A673 (cell line): ENCODE data around the gene FAM170B. TPM values are rescaled to one million over a fixed set of nuclear protein-coding genes. Genes with fewer than 3 reads are reported as not detected.

ENCODE experiments used
- BruUV-seq: library from RNA; stranded (reverse); fragments of 400-500 nt; replicated peaks from 2 replicates; lab custom pipeline; 2021; lab: Mats Ljungman, UMichigan
- CTCF ChIA-PET: fragments of 300-600 bp; sonication (Branson Sonifier 250); formaldehyde crosslinking; loops from one replicate; lab custom pipeline; 2022; ENCODE audit warnings: antibody characterized with exemption; lab: Charles Lee
- POLR2A ChIA-PET: fragments of 300-600 bp; sonication (Branson Sonifier 250); formaldehyde crosslinking; loops from one replicate; lab custom pipeline; 2022; ENCODE audit warnings: antibody characterized with exemption; ENCODE audit not compliant: low non-redundant PET; lab: Charles Lee
- DNase-seq: peaks from one replicate; pipeline ENCODE4 v3.0.0-alpha.2; 2015; ENCODE audit warnings: low spot score
- H3K27ac ChIP-seq: fragments of 200-600 bp; sonication (generic); 2 replicates; pipeline ENCODE4 v1.5.1; 2016; ENCODE audit warnings: mixed run types, low read depth, mild to moderate bottlenecking, mixed read lengths, antibody characterized with exemption, low read length; ENCODE audit not compliant: poor library complexity, severe bottlenecking
- H3K27me3 ChIP-seq: fragments of 200-600 bp; sonication (generic); replicated peaks from 2 replicates; pipeline ENCODE4 v1.6.1; 2017; ENCODE audit warnings: mixed run types, low read depth, mild to moderate bottlenecking, mixed read lengths, antibody characterized with exemption, low read length; ENCODE audit not compliant: insufficient read depth, poor library complexity
- H3K36me3 ChIP-seq: fragments of 200-600 bp; sonication (generic); 2 replicates; pipeline ENCODE4 v1.6.1; 2016; ENCODE audit warnings: mixed run types, mild to moderate bottlenecking, mixed read lengths, antibody characterized with exemption, low read length; ENCODE audit not compliant: insufficient read depth, poor library complexity, severe bottlenecking
- H3K4me1 ChIP-seq: fragments of 200-600 bp; sonication (generic); 2 replicates; pipeline ENCODE4 v1.6.1; 2017; ENCODE audit warnings: mixed run types, mild to moderate bottlenecking, mixed read lengths, antibody characterized with exemption, low read length; ENCODE audit not compliant: insufficient read depth, poor library complexity, severe bottlenecking
- H3K4me3 ChIP-seq: fragments of 200-600 bp; sonication (generic); 2 replicates; pipeline ENCODE4 v1.5.1; 2016; ENCODE audit warnings: low read depth, mixed run types, mild to moderate bottlenecking, mixed read lengths, low read length; ENCODE audit not compliant: poor library complexity, severe bottlenecking
- H3K9me3 ChIP-seq: fragments of 200-600 bp; sonication (generic); 2 replicates; pipeline ENCODE4 v1.6.1; 2016; ENCODE audit warnings: mixed run types, low read depth, mild to moderate bottlenecking, mixed read lengths, antibody characterized with exemption, low read length; ENCODE audit not compliant: poor library complexity, severe bottlenecking
- CTCF ChIP-seq: fragments of 300-800, 200-600 bp; sonication (generic); conservative IDR thresholded peaks from 2 replicates; pipeline ENCODE4 v1.5.1; 2017; ENCODE audit warnings: low read depth, mild to moderate bottlenecking, antibody characterized with exemption, low read length, moderate library complexity, mixed read lengths
- EZH2 ChIP-seq: fragments of 200-600 bp; sonication (generic); IDR thresholded peaks from 2 replicates; pipeline ENCODE4 v1.6.1; 2017; ENCODE audit warnings: borderline replicate concordance, low read depth, mild to moderate bottlenecking, mixed read lengths, antibody characterized with exemption, low read length; ENCODE audit not compliant: poor library complexity, severe bottlenecking
- intact Hi-C: fragments of 100-400 bp; cut with micrococcal nuclease; formaldehyde crosslinking; loops from one replicate; pipeline ENCODE4 v1.10.0; 2022; ENCODE audit not compliant: unreplicated experiment
- total RNA-seq: library from RNA; stranded (reverse); gene quantifications from 2 replicates; pipeline ENCODE4 v1.2.3, GENCODE V29; 2021

Gene FAM170B
- total RNA-seq, 1 experiment from 2014 or later = not detected

- TF ChIP-seq EZH2 = no peak
- TF ChIP-seq CTCF = no peak
- intact Hi-C loops = no loop called here
- H3K9me3 ChIP-seq = no peaks in the 10 kb centered on the region
- H3K27ac ChIP-seq = no peak overlapping the region
- no peaks in the 10 kb centered on the region for H3K4me1 ChIP-seq
- H3K27me3 ChIP-seq = peaks cover 22% of the 10 kb centered on the region
- no peak overlapping the region for H3K4me3 ChIP-seq
- no TSS peak for BruUV-seq
- no peak for DNase-seq
- POLR2A ChIA-PET = no interaction called here
- no peaks in the 10 kb centered on the region for H3K36me3 ChIP-seq
- CTCF ChIA-PET = no interaction called here
Measured at GRCh38 chr10:49120911-49121310, 12.9 kb downstream of the FAM170B start.

GRCh38 chr10:49119746-49120145, 14.1 kb downstream of the FAM170B start:
- Histone ChIP-seq H3K27me3 (peaks cover 30% of the 10 kb centered on the region), H3K36me3 (no peaks in the 10 kb centered on the region), H3K9me3 (no peaks in the 10 kb centered on the region), H3K4me3 (no peak overlapping the region), H3K27ac (no peak overlapping the region), H3K4me1 (no peaks in the 10 kb centered on the region)
- BruUV-seq = no TSS peak
- POLR2A ChIA-PET = no interaction called here
- CTCF ChIA-PET = no interaction called here
- no peak for TF ChIP-seq CTCF
- no peak for TF ChIP-seq EZH2
- intact Hi-C loops = no loop called here
- DNase-seq = no peak

GRCh38 chr10:49118430-49119074, 15.3 kb downstream of the FAM170B start:
- BruUV-seq = no TSS peak
- Histone ChIP-seq H3K27me3 (peaks cover 42% of the 10 kb centered on the region), H3K9me3 (no peaks in the 10 kb centered on the region), H3K4me1 (no peaks in the 10 kb centered on the region), H3K27ac (no peak overlapping the region), H3K4me3 (no peak overlapping the region), H3K36me3 (no peaks in the 10 kb centered on the region)
- CTCF ChIA-PET = no interaction called here
- TF ChIP-seq CTCF = no peak
- no peak for TF ChIP-seq EZH2
- intact Hi-C loops = no loop called here
- POLR2A ChIA-PET = no interaction called here
- DNase-seq = no peak
